Body of pancreas (tissue), 4 donors: Measurements from ENCODE around the gene SNX5. TPM values are rescaled to one million over a fixed set of nuclear protein-coding genes. Genes with fewer than 3 reads are reported as not detected.

Source experiments
- ATAC-seq: fragments of 150-250 bp; one replicate; pipeline ENCODE4 v1.9.1; 2016
- DNase-seq, 4 donors: peaks; one replicate each; pipeline ENCODE4 v3.0.0-alpha.2; 2019
- H3K27ac ChIP-seq, 4 donors: fragments of 200-600 bp; sonication (generic); 1 replicate in 3 of 4; 2 replicates in 1 of 4; pipeline versions ENCODE4 v1.5.1 to v1.6.1; 2016 to 2019; ENCODE audit warnings: mild to moderate bottlenecking in 1 of 4, mixed read lengths in 1 of 4, moderate library complexity in 1 of 4
- H3K27me3 ChIP-seq, 2 donors: fragments of 200-600 bp; sonication (generic); one replicate each; pipeline ENCODE4 v1.6.0; 2016; ENCODE audit warnings: mild to moderate bottlenecking in 1 of 2
- H3K36me3 ChIP-seq, 2 donors: fragments of 200-600 bp; sonication (generic); replicated peaks in 1 of 2; 2 replicates each; pipeline ENCODE4 v1.5.1; 2016; ENCODE audit warnings: low read depth in 2 of 2; ENCODE audit not compliant: insufficient read depth in 1 of 2
- H3K4me1 ChIP-seq: fragments of 200-600 bp; sonication (generic); one replicate; pipeline ENCODE4 v1.6.0; 2016
- H3K4me3 ChIP-seq, 2 donors: fragments of 200-600 bp; sonication (generic); 1 replicate in 1 of 2; 2 replicates in 1 of 2; pipeline ENCODE4 v1.5.1; 2016 to 2019
- H3K9me3 ChIP-seq, 3 donors: fragments of 200-600 bp; sonication (generic); 1 replicate in 2 of 3; 2 replicates in 1 of 3; pipeline ENCODE4 v1.5.1; 2016
- POLR2A ChIP-seq, 3 donors: fragments of 450-650 bp; IDR thresholded peaks; one replicate each; pipeline ENCODE4 v1.6.1; 2016; ENCODE audit warnings: antibody characterized with exemption in 3 of 3, mild to moderate bottlenecking in 2 of 3
- WGBS, 2 donors: methylation state at CpG; one replicate each; pipeline ENCODE4 v1.1.5; 2017; 5-methylcytosine and 5-hydroxymethylcytosine counted together
- intact Hi-C: fragments of 100-400 bp; cut with DNase I; formaldehyde crosslinking; loops from one replicate; pipeline ENCODE4 v1.15.1; 2023
- total RNA-seq, 2 donors: library from RNA; depleted of rRNA; stranded (reverse); fragments of >200 nt; gene quantifications; one replicate each; pipeline ENCODE4 v1.1.0, GENCODE V29; 2016
- TF ChIP-seq, protein P1 (sequence below), 7 experiments: fragments of 450-650 bp in 4 of 7; fragments of 200-600 bp in 3 of 7; sonication (generic) in 3 of 7; IDR thresholded peaks; one replicate each; pipeline ENCODE4 v1.5.1; 2016 to 2019; ENCODE audit warnings: antibody characterized with exemption in 7 of 7

The SNX5 gene
- total RNA-seq, 2 donors from 2014 or later, result 61.3 to 84.3 TPM

DNA sequence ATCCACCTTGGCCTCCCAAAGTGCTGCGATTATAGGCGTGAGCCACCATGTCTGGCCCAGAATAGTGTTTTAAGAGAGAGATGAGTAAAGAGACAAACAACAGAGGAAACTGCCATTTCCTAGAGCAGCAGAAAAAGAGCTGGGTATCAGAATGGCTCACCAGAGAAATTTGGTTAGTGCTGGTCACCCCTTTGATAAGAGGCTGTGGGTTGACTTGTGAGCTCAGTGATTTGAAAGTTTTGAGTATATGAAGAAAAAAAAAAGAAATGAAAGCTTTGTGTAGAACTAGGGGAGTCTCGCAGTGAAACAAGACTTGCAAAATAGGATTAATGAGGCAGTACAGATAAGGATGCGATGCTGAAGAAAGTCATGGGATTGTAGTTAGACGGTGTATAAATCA lies 29.9 kb upstream of the SNX5 start:
- WGBS, 2 donors, result 89 to 92% methylated on average over 5 of the region's 5 CpGs
- DNase-seq (no peak), ATAC-seq (no peak)
- H3K36me3 ChIP-seq, result no peaks in the 10 kb centered on the region
- TF ChIP-seq, protein P1, sequence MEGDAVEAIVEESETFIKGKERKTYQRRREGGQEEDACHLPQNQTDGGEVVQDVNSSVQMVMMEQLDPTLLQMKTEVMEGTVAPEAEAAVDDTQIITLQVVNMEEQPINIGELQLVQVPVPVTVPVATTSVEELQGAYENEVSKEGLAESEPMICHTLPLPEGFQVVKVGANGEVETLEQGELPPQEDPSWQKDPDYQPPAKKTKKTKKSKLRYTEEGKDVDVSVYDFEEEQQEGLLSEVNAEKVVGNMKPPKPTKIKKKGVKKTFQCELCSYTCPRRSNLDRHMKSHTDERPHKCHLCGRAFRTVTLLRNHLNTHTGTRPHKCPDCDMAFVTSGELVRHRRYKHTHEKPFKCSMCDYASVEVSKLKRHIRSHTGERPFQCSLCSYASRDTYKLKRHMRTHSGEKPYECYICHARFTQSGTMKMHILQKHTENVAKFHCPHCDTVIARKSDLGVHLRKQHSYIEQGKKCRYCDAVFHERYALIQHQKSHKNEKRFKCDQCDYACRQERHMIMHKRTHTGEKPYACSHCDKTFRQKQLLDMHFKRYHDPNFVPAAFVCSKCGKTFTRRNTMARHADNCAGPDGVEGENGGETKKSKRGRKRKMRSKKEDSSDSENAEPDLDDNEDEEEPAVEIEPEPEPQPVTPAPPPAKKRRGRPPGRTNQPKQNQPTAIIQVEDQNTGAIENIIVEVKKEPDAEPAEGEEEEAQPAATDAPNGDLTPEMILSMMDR (IDR thresholded peaks at IDR 0.05), result no peak
- TF ChIP-seq POLR2A (IDR thresholded peaks at IDR 0.05), result no peak
- H3K27me3 ChIP-seq, result no peaks in the 10 kb centered on the region
- intact Hi-C loops, result loop anchor here (10.0 kb wide), 1 partner anchor 494 kb away; no protein-coding TSS in a partner anchor
- no peak overlapping the region for H3K4me3 ChIP-seq
- H3K4me1 ChIP-seq, result peaks cover 3% of the 10 kb centered on the region
- H3K27ac ChIP-seq, result no peak overlapping the region
- H3K9me3 ChIP-seq, result no peaks in the 10 kb centered on the region

DNA sequence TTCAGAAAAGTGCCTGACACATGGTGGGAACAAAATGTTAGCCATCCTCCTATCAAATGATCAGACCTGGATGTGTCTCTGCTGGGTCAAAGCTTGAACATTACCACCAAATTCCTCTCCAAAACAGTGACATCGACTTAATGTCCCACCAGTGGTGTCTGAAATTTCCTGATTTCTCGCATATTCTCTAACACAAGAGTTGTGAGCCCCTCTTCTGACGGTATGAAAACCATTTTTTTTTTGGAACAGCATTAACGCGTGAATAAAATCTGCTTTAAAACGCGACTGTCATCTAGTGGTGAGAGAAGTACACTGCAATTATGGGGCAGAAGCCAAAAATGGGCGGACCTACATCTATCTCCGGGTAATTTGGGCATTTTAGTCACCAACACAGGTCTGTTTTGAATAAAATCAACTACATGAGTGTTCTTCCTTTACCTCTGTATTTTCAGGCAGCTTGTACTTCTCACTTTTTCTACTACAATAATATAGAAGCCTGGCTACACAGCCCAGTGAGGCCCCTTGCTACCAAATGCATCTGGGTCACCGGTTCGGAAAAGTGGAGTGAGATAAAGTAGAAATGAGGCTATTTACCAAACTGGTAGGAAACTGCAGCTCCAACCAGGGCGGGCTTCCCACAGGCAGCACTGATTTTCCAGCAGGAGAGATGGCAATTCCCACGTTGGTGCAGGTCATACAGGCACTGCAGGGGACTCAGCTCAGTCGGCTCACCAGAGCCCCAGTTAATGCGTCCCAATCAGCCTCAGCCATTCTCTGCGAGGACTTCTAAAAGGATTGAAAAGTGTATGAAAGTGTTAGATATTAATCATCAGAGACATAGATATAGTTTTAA lies 27.6 kb upstream of the SNX5 start:
- intact Hi-C loops, result loop anchor here (10.0 kb wide), 1 partner anchor 491 kb away; no protein-coding TSS in a partner anchor
- TF ChIP-seq POLR2A (IDR thresholded peaks at IDR 0.05), result no peak
- TF ChIP-seq, protein P1 (IDR thresholded peaks at IDR 0.05), result peak; percentile 91 to 100 (median 96)

DNA sequence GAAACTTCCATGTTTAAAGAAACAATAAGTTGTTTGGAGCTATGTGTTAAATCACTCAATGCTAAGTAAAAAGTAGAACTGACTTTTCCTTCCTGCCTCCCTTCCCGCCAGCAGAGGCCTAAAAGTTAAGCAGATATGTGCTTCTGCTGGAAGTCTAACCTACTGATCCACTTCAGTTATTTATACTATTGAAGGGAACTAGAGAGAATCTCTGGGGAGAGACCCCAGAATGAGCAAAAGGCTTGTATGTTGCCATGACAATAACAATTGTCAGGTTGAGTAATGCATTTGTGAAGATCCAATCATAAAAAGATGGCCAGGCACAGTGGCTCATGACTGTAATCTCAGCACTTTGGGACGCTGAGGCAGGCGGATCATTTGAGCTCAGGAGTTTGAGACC lies 25.0 kb upstream of the SNX5 start:
- ATAC-seq, result no peak
- intact Hi-C loops, result loop anchor here (10.0 kb wide), 1 partner anchor 489 kb away; no protein-coding TSS in a partner anchor
- WGBS, 2 donors, result 93 to 100% methylated on average over 3 of the region's 3 CpGs
- peaks cover 3% of the 10 kb centered on the region for H3K4me1 ChIP-seq
- peak overlapping the region in 1 of 4 donors; percentile 21 for H3K27ac ChIP-seq
- no peaks in the 10 kb centered on the region for H3K27me3 ChIP-seq
- no peak for TF ChIP-seq POLR2A (IDR thresholded peaks at IDR 0.05)
- TF ChIP-seq, protein P1 (IDR thresholded peaks at IDR 0.05), result no peak
- no peak for DNase-seq
- H3K4me3 ChIP-seq, result no peak overlapping the region
- peaks cover 0 to 3% of the 10 kb centered on the region in 2 donors for H3K36me3 ChIP-seq
- no peaks in the 10 kb centered on the region for H3K9me3 ChIP-seq

More for the DNA sequence above, 27.6 kb upstream of the SNX5 start:
- ATAC-seq (peak; percentile 73), DNase-seq (peak; percentile 22 to 61 (median 56))
- Histone ChIP-seq H3K27ac (no peak overlapping the region), H3K27me3 (no peaks in the 10 kb centered on the region), H3K36me3 (no peaks in the 10 kb centered on the region), H3K4me1 (peaks cover 3% of the 10 kb centered on the region), H3K4me3 (no peak overlapping the region), H3K9me3 (no peaks in the 10 kb centered on the region)
- 15 to 19% methylated on average over 16 of the region's 16 CpGs for WGBS, 2 donors

DNA sequence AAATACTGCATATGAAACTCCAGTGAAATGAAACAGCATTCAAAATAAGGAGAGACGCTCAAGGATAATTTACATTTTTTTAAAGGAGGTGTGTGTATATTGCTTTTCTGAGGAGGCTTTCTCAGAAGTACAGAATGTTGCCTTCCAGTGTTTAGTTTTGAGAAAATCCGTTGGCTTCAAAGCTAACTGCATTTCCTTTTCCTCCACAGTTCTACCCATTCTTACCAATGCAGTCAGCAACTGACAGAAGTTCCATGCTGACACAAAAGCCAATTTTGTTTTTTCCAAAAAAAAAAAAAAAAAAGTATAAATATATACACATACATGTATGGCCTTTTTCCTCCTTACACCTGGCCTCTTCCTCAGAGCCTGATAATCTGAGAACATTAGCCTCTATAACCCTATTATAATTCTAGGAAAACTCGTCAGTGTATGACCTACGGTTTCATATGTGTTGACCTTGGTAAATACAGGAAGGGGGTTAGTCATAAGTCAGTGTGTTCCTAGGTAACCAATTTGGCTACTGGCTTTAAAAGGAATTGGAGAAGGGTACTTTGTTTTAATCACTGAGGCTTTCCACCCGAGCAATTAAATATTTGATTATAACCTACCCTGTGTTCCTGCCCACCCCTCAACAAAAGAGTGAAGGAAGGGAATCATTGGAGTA lies 24.4 kb upstream of the SNX5 start:
- TF ChIP-seq, protein P1 (IDR thresholded peaks at IDR 0.05), result no peak
- no peak for TF ChIP-seq POLR2A (IDR thresholded peaks at IDR 0.05)
- Histone ChIP-seq H3K4me1 (peaks cover 3% of the 10 kb centered on the region), H3K36me3 (peaks cover 0 to 3% of the 10 kb centered on the region in 2 donors), H3K27ac (peak overlapping the region in 1 of 4 donors; percentile 21), H3K4me3 (no peak overlapping the region), H3K27me3 (no peaks in the 10 kb centered on the region), H3K9me3 (no peaks in the 10 kb centered on the region)
- ATAC-seq (peak; percentile 69), DNase-seq (no peak)
- 58 to 60% methylated on average over 5 of the region's 5 CpGs for WGBS, 2 donors
- intact Hi-C loops, result loop anchor here (10.0 kb wide), 1 partner anchor 488 kb away; no protein-coding TSS in a partner anchor
